Ovary (tissue), 9 donors: Measurements from ENCODE around the gene CFI. TPM values are rescaled to one million over a fixed set of nuclear protein-coding genes. Genes with fewer than 3 reads are reported as not detected.

ENCODE experiments used
- DNase-seq, 5 donors: peaks; one replicate each; pipeline ENCODE4 v3.0.0-alpha.2; 2019 to 2020
- H3K27ac ChIP-seq, 2 donors: fragments of 200-600 bp; one replicate each; pipeline versions ENCODE4 v1.5.1 to v1.8.0; 2019 to 2022
- H3K27me3 ChIP-seq: fragments of 200-600 bp; one replicate; pipeline ENCODE4 v1.8.0; 2022
- H3K36me3 ChIP-seq: fragments of 200-600 bp; sonication (generic); one replicate; pipeline ENCODE4 v1.5.1; 2019
- H3K4me1 ChIP-seq: one replicate; pipeline ENCODE4 v1.8.1; 2013; ENCODE audit warnings: mild to moderate bottlenecking, moderate library complexity; ENCODE audit not compliant: insufficient read depth
- H3K4me3 ChIP-seq: fragments of 200-600 bp; sonication (generic); one replicate; pipeline ENCODE4 v1.5.1; 2017
- H3K9me3 ChIP-seq, 2 donors: fragments of 200-600 bp in 1 of 2; sonication (generic) in 1 of 2; one replicate each; pipeline versions ENCODE4 v1.5.1 to v1.8.1; 2013 to 2019; ENCODE audit warnings: mild to moderate bottlenecking in 1 of 2, moderate library complexity in 1 of 2
- EP300 ChIP-seq: sonication (generic); formaldehyde crosslinking; IDR thresholded peaks from one replicate; pipeline ENCODE4 v1.6.1; 2017; ENCODE audit warnings: antibody characterized with exemption
- POLR2A ChIP-seq: fragments of 450-650 bp; IDR thresholded peaks from one replicate; pipeline ENCODE4 v1.6.1; 2017; ENCODE audit warnings: antibody characterized with exemption, mild to moderate bottlenecking, moderate library complexity
- WGBS, 3 donors: extraction: QIAGEN DNeasy Blood & Tissue Kit in 1 of 3; methylation state at CpG; one replicate each; pipeline versions ENCODE4 v1.1.5 to v1.1.7; 2013 to 2017; 5-methylcytosine and 5-hydroxymethylcytosine counted together
- intact Hi-C, 4 donors: fragments of 100-400 bp; cut with DNase I; formaldehyde crosslinking; loops; one replicate each; pipeline versions ENCODE4 v1.11.0 to v1.15.1; 2022 to 2023
- polyA plus RNA-seq, 2 donors: library from polyadenylated mRNA; stranded (reverse); fragments of 200-250 nt in 1 of 2; fragments of 350-450 nt in 1 of 2; fragmentation: Illumina TruSeq in 1 of 2; extraction: RNeasy Lipid Tissue Mini Kit (QIAGEN cat#74804) in 1 of 2; gene quantifications; one replicate each; pipeline ENCODE4 v1.2.3, GENCODE V29; 2013 to 2014
- total RNA-seq, 7 donors: library from RNA; depleted of rRNA in 2 of 7; stranded (reverse); fragments of >200 nt in 2 of 7; fragmentation: NEBNext Ultra II Directional in 3 of 7; extraction: Animal tissue kit (Norgen Biotek cat#: 25700) in 3 of 7; gene quantifications; one replicate each; pipeline versions ENCODE4 v1.1.0 to v1.2.4, GENCODE V29; 2016 to 2023
- TF ChIP-seq, protein P1 (sequence below), 3 donors: fragments of 450-650 bp in 2 of 3; fragments of 200-600 bp in 1 of 3; IDR thresholded peaks; one replicate each; pipeline versions ENCODE4 v1.5.1 to v1.8.0; 2016 to 2022; ENCODE audit warnings: antibody characterized with exemption in 3 of 3, mild to moderate bottlenecking in 1 of 3
- donor health status: DM: no; HTN: no; CAD: no; lungs with moderate emphysema.
- donor health status: DM: no; HTN: no; CAD: no.
- donor health status: Bipolar disorder and iron deficiency.
- donor health status: DM: yes; HTN: yes; CAD: no.
- donor health status: DM: no; HTN: no; CAD: no.
- donor health status: DM: yes; HTN: yes; CAD: no.

CFI gene
- total and polyA plus RNA-seq, 9 donors = 13.1 to 112 (median 38.2) TPM

DNA sequence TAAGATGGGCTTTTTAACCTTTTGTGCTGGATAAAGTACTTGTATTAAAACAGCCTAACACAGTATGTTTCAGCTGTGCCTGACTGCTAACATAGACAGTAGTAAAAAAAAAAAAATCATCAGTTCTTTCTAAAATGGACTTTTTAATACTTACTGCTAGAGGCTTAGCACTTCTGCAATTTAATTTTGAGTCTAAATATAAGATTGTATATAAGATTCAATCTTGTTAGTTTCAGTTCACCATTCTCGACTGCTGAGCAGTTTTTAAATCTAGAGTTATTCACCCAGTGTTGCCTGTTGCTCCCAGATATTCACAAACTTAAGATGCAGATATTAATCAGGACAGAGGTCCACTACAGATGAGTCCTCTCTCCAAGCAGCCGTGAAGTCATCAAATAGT lies 78.7 kb downstream of the CFI start:
- no peak overlapping the region for H3K4me3 ChIP-seq
- no peaks in the 10 kb centered on the region for H3K9me3 ChIP-seq
- H3K27ac ChIP-seq = no peak overlapping the region
- no peaks in the 10 kb centered on the region for H3K27me3 ChIP-seq
- no peaks in the 10 kb centered on the region for H3K4me1 ChIP-seq
- DNase-seq = no peak
- TF ChIP-seq, protein P1, sequence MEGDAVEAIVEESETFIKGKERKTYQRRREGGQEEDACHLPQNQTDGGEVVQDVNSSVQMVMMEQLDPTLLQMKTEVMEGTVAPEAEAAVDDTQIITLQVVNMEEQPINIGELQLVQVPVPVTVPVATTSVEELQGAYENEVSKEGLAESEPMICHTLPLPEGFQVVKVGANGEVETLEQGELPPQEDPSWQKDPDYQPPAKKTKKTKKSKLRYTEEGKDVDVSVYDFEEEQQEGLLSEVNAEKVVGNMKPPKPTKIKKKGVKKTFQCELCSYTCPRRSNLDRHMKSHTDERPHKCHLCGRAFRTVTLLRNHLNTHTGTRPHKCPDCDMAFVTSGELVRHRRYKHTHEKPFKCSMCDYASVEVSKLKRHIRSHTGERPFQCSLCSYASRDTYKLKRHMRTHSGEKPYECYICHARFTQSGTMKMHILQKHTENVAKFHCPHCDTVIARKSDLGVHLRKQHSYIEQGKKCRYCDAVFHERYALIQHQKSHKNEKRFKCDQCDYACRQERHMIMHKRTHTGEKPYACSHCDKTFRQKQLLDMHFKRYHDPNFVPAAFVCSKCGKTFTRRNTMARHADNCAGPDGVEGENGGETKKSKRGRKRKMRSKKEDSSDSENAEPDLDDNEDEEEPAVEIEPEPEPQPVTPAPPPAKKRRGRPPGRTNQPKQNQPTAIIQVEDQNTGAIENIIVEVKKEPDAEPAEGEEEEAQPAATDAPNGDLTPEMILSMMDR (IDR thresholded peaks at IDR 0.05) = no peak
- TF ChIP-seq POLR2A = no peak
- no peak for TF ChIP-seq EP300
- WGBS, 3 donors = 92 to 94% (median 92%) methylated on average over 2 of the region's 2 CpGs
- intact Hi-C loops = no loop called here
- H3K36me3 ChIP-seq = no peaks in the 10 kb centered on the region

DNA sequence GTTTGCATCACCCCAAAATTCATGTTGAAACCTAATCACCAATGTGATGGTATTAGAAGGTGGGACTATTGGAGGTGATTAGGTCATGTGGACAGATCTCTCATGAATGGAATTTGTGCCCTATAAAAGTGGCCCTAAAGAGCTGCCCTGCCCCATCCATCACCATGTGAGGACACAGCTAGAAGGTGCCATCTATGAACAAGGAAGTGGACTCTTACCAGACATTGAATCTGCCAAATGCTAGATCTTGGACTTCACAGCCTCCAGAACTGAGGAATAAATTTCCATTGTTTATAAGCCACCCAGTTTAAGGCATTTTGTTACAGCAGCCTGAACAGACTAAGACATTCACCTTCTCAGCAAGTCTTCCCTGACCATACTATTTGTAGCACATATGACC lies 79.4 kb downstream of the CFI start:
- no peaks in the 10 kb centered on the region for H3K27me3 ChIP-seq
- no peak overlapping the region for H3K27ac ChIP-seq
- intact Hi-C loops = no loop called here
- no peaks in the 10 kb centered on the region for H3K4me1 ChIP-seq
- H3K36me3 ChIP-seq = no peaks in the 10 kb centered on the region
- DNase-seq = no peak
- TF ChIP-seq EP300 (no peak), POLR2A (no peak)
- TF ChIP-seq, protein P1 (IDR thresholded peaks at IDR 0.05) = no peak
- no peaks in the 10 kb centered on the region for H3K9me3 ChIP-seq
- H3K4me3 ChIP-seq = no peak overlapping the region

DNA sequence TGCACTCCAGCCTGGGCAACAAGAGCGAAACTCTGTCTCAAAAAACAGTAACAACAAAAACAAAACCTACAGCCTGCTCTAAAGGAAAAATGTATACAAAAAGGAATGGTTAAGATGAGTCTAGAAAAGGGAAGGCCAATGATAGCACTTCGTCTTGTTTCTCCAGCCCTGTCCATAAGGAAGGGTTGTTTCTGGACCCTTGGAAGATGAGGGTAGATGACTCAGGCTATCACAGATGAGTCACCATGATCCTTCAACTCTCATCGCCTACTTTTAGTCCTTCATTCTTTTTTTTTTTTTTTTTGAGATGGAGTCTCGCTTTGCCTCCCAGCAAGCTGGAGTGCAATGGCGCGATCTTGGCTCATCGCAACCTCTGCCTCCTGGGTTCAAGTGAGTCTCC lies 80.8 kb downstream of the CFI start:
- WGBS, 3 donors = 92 to 95% (median 95%) methylated on average over 7 of the region's 7 CpGs
- DNase-seq = no peak
- Histone ChIP-seq H3K4me1 (no peaks in the 10 kb centered on the region), H3K36me3 (no peaks in the 10 kb centered on the region), H3K4me3 (no peak overlapping the region), H3K27me3 (no peaks in the 10 kb centered on the region), H3K9me3 (no peaks in the 10 kb centered on the region), H3K27ac (no peak overlapping the region)
- intact Hi-C loops = no loop called here
- no peak for TF ChIP-seq EP300
- TF ChIP-seq, protein P1 (IDR thresholded peaks at IDR 0.05) = no peak
- TF ChIP-seq POLR2A = no peak

DNA sequence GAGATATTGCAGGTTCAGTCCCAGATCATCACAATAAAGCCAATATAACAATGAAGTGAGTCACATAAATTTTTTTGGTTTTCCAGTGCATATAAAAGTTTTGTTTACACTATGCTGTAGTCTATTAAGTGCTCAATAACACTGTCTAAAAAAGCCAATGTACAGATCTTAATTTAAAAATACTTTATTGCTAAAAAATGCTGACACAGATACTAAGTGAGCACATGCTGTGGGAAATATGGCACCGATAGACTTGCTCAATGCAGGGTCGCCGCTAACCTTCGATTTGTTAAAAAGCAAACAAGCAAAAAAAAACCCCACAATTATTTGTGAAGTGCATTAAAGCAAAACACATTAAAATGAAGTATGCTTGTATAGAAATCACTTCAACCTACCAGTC lies 82.2 kb downstream of the CFI start:
- Histone ChIP-seq H3K4me1 (no peaks in the 10 kb centered on the region), H3K9me3 (no peaks in the 10 kb centered on the region), H3K27ac (no peak overlapping the region), H3K4me3 (no peak overlapping the region), H3K36me3 (no peaks in the 10 kb centered on the region), H3K27me3 (no peaks in the 10 kb centered on the region)
- no peak for DNase-seq
- no peak for TF ChIP-seq EP300
- TF ChIP-seq, protein P1 (IDR thresholded peaks at IDR 0.05) = no peak
- TF ChIP-seq POLR2A = no peak
- 95 to 98% (median 95%) methylated on average over 4 of the region's 4 CpGs for WGBS, 3 donors
- intact Hi-C loops = no loop called here

DNA sequence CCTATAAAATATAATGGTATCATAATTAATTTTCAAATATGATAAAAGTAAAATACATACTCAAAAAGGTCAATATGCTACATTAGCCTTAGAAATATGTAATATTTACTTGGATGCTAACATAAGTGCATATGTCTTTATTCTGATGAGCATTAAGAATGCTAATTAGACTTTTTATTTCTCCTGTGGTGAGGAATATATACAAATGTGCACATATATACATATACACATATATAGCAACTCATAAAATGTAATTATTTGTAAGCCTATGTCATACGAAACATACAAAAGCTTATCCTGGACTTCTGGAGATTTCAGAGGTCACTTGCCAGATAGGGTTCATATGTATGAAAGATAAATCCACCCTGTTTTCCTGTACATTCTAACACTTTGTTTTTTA lies 83.0 kb downstream of the CFI start:
- Histone ChIP-seq H3K27me3 (no peaks in the 10 kb centered on the region), H3K4me1 (no peaks in the 10 kb centered on the region), H3K36me3 (no peaks in the 10 kb centered on the region), H3K4me3 (no peak overlapping the region), H3K27ac (no peak overlapping the region), H3K9me3 (no peaks in the 10 kb centered on the region)
- DNase-seq = no peak
- intact Hi-C loops = no loop called here
- no peak for TF ChIP-seq POLR2A
- TF ChIP-seq, protein P1 (IDR thresholded peaks at IDR 0.05) = no peak
- TF ChIP-seq EP300 = no peak
- WGBS, 3 donors = 91 to 100% (median 97%) methylated on average over 1 of the region's 1 CpG
